Aorta (tissue), 5 donors: Measurements from ENCODE around the gene THNSL1. TPM values are rescaled to one million over a fixed set of nuclear protein-coding genes. Genes with fewer than 3 reads are reported as not detected.

Experiments used
- ATAC-seq: fragments of 200-7000 bp; cut with Tn5 transposase; one replicate; pipeline ENCODE4 v1.9.1; 2022; ENCODE audit warnings: moderate library complexity; ENCODE audit not compliant: low FRiP score
- DNase-seq, 2 donors: peaks; one replicate each; pipeline ENCODE4 v3.0.0-alpha.2; 2020
- H3K27ac ChIP-seq, 2 donors: one replicate each; pipeline ENCODE4 v1.5.1; 2013; ENCODE audit warnings: low read length in 2 of 2, mild to moderate bottlenecking in 2 of 2, moderate library complexity in 2 of 2, control low read depth in 1 of 2, inconsistent platforms in 1 of 2, low read depth in 1 of 2
- H3K27me3 ChIP-seq, 2 donors: one replicate each; pipeline ENCODE4 v1.6.1; 2013; ENCODE audit warnings: control low read depth in 1 of 2, low read length in 1 of 2, mild to moderate bottlenecking in 1 of 2, moderate library complexity in 1 of 2; ENCODE audit not compliant: insufficient read depth in 2 of 2, control insufficient read depth in 1 of 2
- H3K36me3 ChIP-seq, 2 donors: one replicate each; pipeline ENCODE4 v1.6.1; 2013; ENCODE audit warnings: control low read depth in 1 of 2, low read length in 1 of 2, mild to moderate bottlenecking in 1 of 2; ENCODE audit not compliant: insufficient read depth in 2 of 2, control insufficient read depth in 1 of 2
- H3K4me1 ChIP-seq, 2 donors: one replicate each; pipeline ENCODE4 v1.6.1; 2013; ENCODE audit warnings: low read length in 2 of 2, control low read depth in 1 of 2, mild to moderate bottlenecking in 1 of 2, moderate library complexity in 1 of 2; ENCODE audit not compliant: insufficient read depth in 2 of 2, control insufficient read depth in 1 of 2
- H3K4me3 ChIP-seq, 2 donors: one replicate each; pipeline ENCODE4 v1.5.1; 2013; ENCODE audit warnings: low read length in 2 of 2, control low read depth in 1 of 2, mild to moderate bottlenecking in 1 of 2
- H3K9me3 ChIP-seq: one replicate; pipeline ENCODE4 v1.6.1; 2013; ENCODE audit warnings: mild to moderate bottlenecking, low read length; ENCODE audit not compliant: control insufficient read depth
- WGBS, 2 donors: extraction: QIAGEN DNeasy Blood & Tissue Kit; methylation state at CpG; one replicate each; pipeline ENCODE4 v1.1.7; 2013; 5-methylcytosine and 5-hydroxymethylcytosine counted together
- intact Hi-C, 2 donors: fragments of 100-400 bp; cut with DNase I; formaldehyde crosslinking; loops; one replicate each; pipeline versions ENCODE4 v1.14.2 to v1.15.0; 2022
- polyA plus RNA-seq, 2 donors: library from polyadenylated mRNA; stranded (reverse); fragments of 200-250 nt; gene quantifications; one replicate each; pipeline ENCODE4 v1.2.3, GENCODE V29; 2013
- total RNA-seq, 2 donors: library from RNA; stranded (reverse); fragmentation: NEBNext Ultra II Directional; extraction: Animal tissue kit (Norgen Biotek cat#: 25700); gene quantifications; one replicate each; pipeline ENCODE4 v1.2.1, GENCODE V29; 2021
- donor health status: healthy with polysubstance abuse.
- donor health status: Bipolar disorder and iron deficiency.
- donor health status: DM: no; HTN: no; CAD: no.
- donor health status: DM: no; HTN: no; CAD: no.
- donor health status: DM: yes; HTN: yes; CAD: no.

The THNSL1 gene
- total and polyA plus RNA-seq, 4 donors = 1.2 to 2.1 (median 1.8) TPM

- no peaks in the 10 kb centered on the region for H3K36me3 ChIP-seq
- 61 to 74% methylated on average over 5 of the region's 5 CpGs for WGBS, 2 donors
- DNase-seq = no peak
- peaks cover 0 to 5% of the 10 kb centered on the region in 2 donors for H3K4me1 ChIP-seq
- H3K27ac ChIP-seq = no peak overlapping the region
- no peaks in the 10 kb centered on the region for H3K9me3 ChIP-seq
- H3K4me3 ChIP-seq = no peak overlapping the region
- peak; percentile 80 for ATAC-seq
- intact Hi-C loops = no loop called here
- no peaks in the 10 kb centered on the region for H3K27me3 ChIP-seq
These were observed 35.2 kb upstream of the THNSL1 start for GRCh38 chr10:24981161-24981710.

GRCh38 chr10:24982319-24983112 lies 33.9 kb upstream of the THNSL1 start:
- DNase-seq (no peak), ATAC-seq (no peak)
- H3K4me3 ChIP-seq = no peak overlapping the region
- H3K27me3 ChIP-seq = no peaks in the 10 kb centered on the region
- intact Hi-C loops = no loop called here
- peaks cover 0 to 5% of the 10 kb centered on the region in 2 donors for H3K4me1 ChIP-seq
- no peaks in the 10 kb centered on the region for H3K36me3 ChIP-seq
- WGBS, 2 donors = 96 to 100% methylated on average over 1 of the region's 1 CpG
- no peaks in the 10 kb centered on the region for H3K9me3 ChIP-seq
- no peak overlapping the region for H3K27ac ChIP-seq

- H3K27ac ChIP-seq = no peak overlapping the region
- intact Hi-C loops = no loop called here
- peaks cover 0 to 5% of the 10 kb centered on the region in 2 donors for H3K4me1 ChIP-seq
- ATAC-seq (no peak), DNase-seq (no peak)
- no peaks in the 10 kb centered on the region for H3K36me3 ChIP-seq
- H3K9me3 ChIP-seq = no peaks in the 10 kb centered on the region
- no peaks in the 10 kb centered on the region for H3K27me3 ChIP-seq
- no peak overlapping the region for H3K4me3 ChIP-seq
- WGBS, 2 donors = 97 to 99% methylated on average over 4 of the region's 4 CpGs
These were observed 33.3 kb upstream of the THNSL1 start for GRCh38 chr10:24983130-24983529.

GRCh38 chr10:24983946-24984345 lies 32.5 kb upstream of the THNSL1 start:
- no peak for ATAC-seq
- H3K27ac ChIP-seq = no peak overlapping the region
- H3K36me3 ChIP-seq = no peaks in the 10 kb centered on the region
- no peak for DNase-seq
- H3K27me3 ChIP-seq = no peaks in the 10 kb centered on the region
- H3K4me1 ChIP-seq = peaks cover 0 to 5% of the 10 kb centered on the region in 2 donors
- H3K4me3 ChIP-seq = no peak overlapping the region
- H3K9me3 ChIP-seq = no peaks in the 10 kb centered on the region
- WGBS, 2 donors = 85 to 87% methylated on average over 3 of the region's 3 CpGs
- intact Hi-C loops = no loop called here

- intact Hi-C loops = no loop called here
- H3K27ac ChIP-seq = no peak overlapping the region
- no peaks in the 10 kb centered on the region for H3K36me3 ChIP-seq
- peaks cover 0 to 5% of the 10 kb centered on the region in 2 donors for H3K4me1 ChIP-seq
- WGBS, 2 donors = 63 to 72% methylated on average over 3 of the region's 3 CpGs
- H3K9me3 ChIP-seq = no peaks in the 10 kb centered on the region
- no peak overlapping the region for H3K4me3 ChIP-seq
- DNase-seq (no peak), ATAC-seq (no peak)
- no peaks in the 10 kb centered on the region for H3K27me3 ChIP-seq
These were observed 31.5 kb upstream of the THNSL1 start for GRCh38 chr10:24984906-24985305.

- Histone ChIP-seq H3K36me3 (no peaks in the 10 kb centered on the region), H3K27ac (no peak overlapping the region), H3K4me1 (no peaks in the 10 kb centered on the region), H3K9me3 (no peaks in the 10 kb centered on the region), H3K4me3 (no peak overlapping the region), H3K27me3 (no peaks in the 10 kb centered on the region)
- DNase-seq (no peak), ATAC-seq (no peak)
- 77 to 82% methylated on average over 12 of the region's 12 CpGs for WGBS, 2 donors
- intact Hi-C loops = no loop called here
These were observed 27.4 kb upstream of the THNSL1 start for GRCh38 chr10:24988831-24989640.

GRCh38 chr10:24989867-24990266 lies 26.5 kb upstream of the THNSL1 start:
- Histone ChIP-seq H3K4me3 (no peak overlapping the region), H3K27me3 (no peaks in the 10 kb centered on the region), H3K27ac (no peak overlapping the region), H3K4me1 (no peaks in the 10 kb centered on the region), H3K9me3 (no peaks in the 10 kb centered on the region), H3K36me3 (no peaks in the 10 kb centered on the region)
- ATAC-seq = no peak
- intact Hi-C loops = loop anchor here (5.0 to 10.0 kb wide), 2 partner anchors 265 to 348 kb away; partner anchors contain the start of gene ARHGAP21 (in 1 of the 2)
- no peak for DNase-seq
- 3 to 5% methylated on average over 1 of the region's 1 CpG for WGBS, 2 donors

- intact Hi-C loops = loop anchor here (5.0 to 10.0 kb wide), 2 partner anchors 266 to 349 kb away; partner anchors contain the start of gene ARHGAP21 (in 1 of the 2)
- H3K36me3 ChIP-seq = no peaks in the 10 kb centered on the region
- H3K27me3 ChIP-seq = no peaks in the 10 kb centered on the region
- DNase-seq (no peak), ATAC-seq (no peak)
- H3K4me1 ChIP-seq = no peaks in the 10 kb centered on the region
- 85 to 92% methylated on average over 13 of the region's 13 CpGs for WGBS, 2 donors
- H3K9me3 ChIP-seq = no peaks in the 10 kb centered on the region
- no peak overlapping the region for H3K27ac ChIP-seq
- no peak overlapping the region for H3K4me3 ChIP-seq
These were observed 25.1 kb upstream of the THNSL1 start for GRCh38 chr10:24991298-24991697.
